ENCODE measurements around the gene DYNC1H1. TPM values are rescaled to one million over a fixed set of nuclear protein-coding genes. Genes with fewer than 3 reads are reported as not detected.

Gene DYNC1H1
- total and polyA plus RNA-seq, 3 donors from 2014 or later = 313 to 691 (median 538) TPM

DNA sequence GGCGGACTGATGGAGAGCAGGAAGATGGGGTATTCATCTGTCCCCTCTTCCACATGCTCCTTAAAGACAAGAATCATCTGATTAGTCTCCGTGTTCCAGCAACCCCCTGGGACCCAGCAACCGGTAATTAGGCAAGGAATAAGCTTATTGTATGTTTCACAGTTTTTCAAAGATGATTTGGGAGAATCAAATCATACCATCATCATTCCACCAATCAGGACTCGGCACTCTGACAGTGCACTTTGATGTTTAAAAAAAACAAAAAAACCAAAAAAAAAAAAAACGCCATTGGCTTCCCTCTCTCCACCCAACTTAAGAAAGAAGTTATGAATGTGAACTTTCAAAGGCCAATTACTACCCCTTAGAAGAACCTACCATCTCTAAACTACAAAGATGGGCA is 1.3 kb upstream of the DYNC1H1 start:
- H3K27ac ChIP-seq = peak overlapping the region in 1 of 2 donors; percentile 47

DNA sequence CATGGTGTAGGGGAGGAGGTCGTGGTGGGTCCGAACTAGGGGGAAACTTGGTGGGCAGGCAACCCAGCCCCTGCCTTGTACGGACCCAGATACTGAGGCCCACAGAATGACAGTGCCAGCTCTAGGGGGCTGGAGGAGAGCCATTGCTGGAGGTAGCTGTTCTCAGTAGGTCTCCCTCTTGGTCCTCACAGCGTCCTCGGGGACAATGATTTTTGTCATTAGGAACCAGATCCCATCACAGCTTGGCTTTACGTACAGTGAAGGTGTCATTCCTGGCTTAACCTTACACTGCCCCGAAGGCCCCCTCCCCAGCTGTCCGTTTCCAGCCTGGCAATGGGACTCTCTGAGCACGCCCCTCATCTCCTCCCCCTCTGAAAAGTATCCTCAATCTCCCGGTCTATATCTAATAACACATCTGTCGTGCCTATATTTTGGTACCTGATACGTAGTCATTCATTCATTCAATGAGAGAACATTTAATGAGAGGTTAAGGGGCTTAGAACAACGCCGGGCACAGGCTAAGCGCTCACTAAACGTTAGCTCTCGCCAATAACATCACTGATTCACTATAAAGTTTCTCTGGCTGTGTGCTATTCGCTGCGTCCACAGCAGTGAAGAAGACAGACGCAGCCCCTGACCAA is 597 bp upstream of the DYNC1H1 start:
- WGBS, 2 donors = 33 to 37% methylated on average over 20 of the region's 20 CpGs
- intact Hi-C loops (cut with DNase I; ENCODE audit: low total_unique reads) = loop anchor here (10.0 kb wide), 1 partner anchor 199 kb away; the partner anchor contains the start of gene PPP2R5C
- Histone ChIP-seq H3K4me1 (peaks cover 25% of the 10 kb centered on the region), H3K9me3 (no peaks in the 10 kb centered on the region), H3K27ac (peak overlapping the region; percentile 21 to 96), H3K36me3 (ENCODE audit: low read depth, missing control alignments) (no peaks in the 10 kb centered on the region), H3K27me3 (no peaks in the 10 kb centered on the region), H3K4me3 (peak overlapping the region; percentile 94 to 99)
- no peak for DNase-seq
- TF ChIP-seq, protein P1, sequence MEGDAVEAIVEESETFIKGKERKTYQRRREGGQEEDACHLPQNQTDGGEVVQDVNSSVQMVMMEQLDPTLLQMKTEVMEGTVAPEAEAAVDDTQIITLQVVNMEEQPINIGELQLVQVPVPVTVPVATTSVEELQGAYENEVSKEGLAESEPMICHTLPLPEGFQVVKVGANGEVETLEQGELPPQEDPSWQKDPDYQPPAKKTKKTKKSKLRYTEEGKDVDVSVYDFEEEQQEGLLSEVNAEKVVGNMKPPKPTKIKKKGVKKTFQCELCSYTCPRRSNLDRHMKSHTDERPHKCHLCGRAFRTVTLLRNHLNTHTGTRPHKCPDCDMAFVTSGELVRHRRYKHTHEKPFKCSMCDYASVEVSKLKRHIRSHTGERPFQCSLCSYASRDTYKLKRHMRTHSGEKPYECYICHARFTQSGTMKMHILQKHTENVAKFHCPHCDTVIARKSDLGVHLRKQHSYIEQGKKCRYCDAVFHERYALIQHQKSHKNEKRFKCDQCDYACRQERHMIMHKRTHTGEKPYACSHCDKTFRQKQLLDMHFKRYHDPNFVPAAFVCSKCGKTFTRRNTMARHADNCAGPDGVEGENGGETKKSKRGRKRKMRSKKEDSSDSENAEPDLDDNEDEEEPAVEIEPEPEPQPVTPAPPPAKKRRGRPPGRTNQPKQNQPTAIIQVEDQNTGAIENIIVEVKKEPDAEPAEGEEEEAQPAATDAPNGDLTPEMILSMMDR (IDR thresholded peaks at IDR 0.05) = no peak
- no peak for TF ChIP-seq POLR2A (IDR thresholded peaks at IDR 0.05)

More for the DNA sequence above, 1.3 kb upstream of the DYNC1H1 start:
- intact Hi-C loops (cut with DNase I; ENCODE audit: low total_unique reads) = loop anchor here (10.0 kb wide), 1 partner anchor 198 kb away; the partner anchor contains the start of gene PPP2R5C
- no peak for DNase-seq
- H3K36me3 ChIP-seq (ENCODE audit: low read depth, missing control alignments) = no peaks in the 10 kb centered on the region
- 68 to 92% methylated on average over 5 of the region's 5 CpGs for WGBS, 2 donors
- TF ChIP-seq POLR2A (IDR thresholded peaks at IDR 0.05) = no peak
- TF ChIP-seq, protein P1 (IDR thresholded peaks at IDR 0.05) = no peak
- H3K9me3 ChIP-seq = no peaks in the 10 kb centered on the region
- peaks cover 25% of the 10 kb centered on the region for H3K4me1 ChIP-seq
- H3K4me3 ChIP-seq = no peak overlapping the region
- no peaks in the 10 kb centered on the region for H3K27me3 ChIP-seq

DNA sequence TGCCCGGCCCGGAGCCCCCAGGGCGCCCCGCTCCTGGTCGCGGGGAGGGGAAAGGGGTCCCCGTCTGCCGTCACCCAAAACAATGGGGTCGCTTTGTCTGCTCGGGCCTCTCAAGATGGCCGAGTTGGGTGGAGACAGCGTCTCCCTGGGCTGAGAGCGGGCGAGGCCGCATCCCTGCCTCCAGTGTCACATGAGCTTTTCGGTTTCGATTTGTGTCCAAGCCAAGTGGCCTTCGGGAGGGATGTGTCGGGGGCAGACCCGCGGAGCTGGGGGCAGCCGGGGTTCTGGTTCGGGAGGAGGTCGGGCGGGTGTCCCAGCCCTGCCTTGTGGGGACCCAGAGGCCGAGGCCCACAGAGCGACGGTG is 790 bp downstream of the DYNC1H1 start:
- Histone ChIP-seq H3K4me1 (peaks cover 25% of the 10 kb centered on the region), H3K36me3 (ENCODE audit: low read depth, missing control alignments) (no peaks in the 10 kb centered on the region), H3K27ac (peak overlapping the region; percentile 91 to 96), H3K27me3 (no peaks in the 10 kb centered on the region), H3K4me3 (peak overlapping the region; percentile 94 to 99), H3K9me3 (no peaks in the 10 kb centered on the region)
- 0 to 1% methylated on average over 20 to 26 of the region's 28 CpGs for WGBS, 2 donors
- intact Hi-C loops (cut with DNase I; ENCODE audit: low total_unique reads) = loop anchor here (10.0 kb wide), 1 partner anchor 200 kb away; the partner anchor contains the start of gene PPP2R5C
- TF ChIP-seq POLR2A (IDR thresholded peaks at IDR 0.05) = no peak
- TF ChIP-seq, protein P1 (IDR thresholded peaks at IDR 0.05) = no peak
- peak; percentile 78 for DNase-seq

DNA sequence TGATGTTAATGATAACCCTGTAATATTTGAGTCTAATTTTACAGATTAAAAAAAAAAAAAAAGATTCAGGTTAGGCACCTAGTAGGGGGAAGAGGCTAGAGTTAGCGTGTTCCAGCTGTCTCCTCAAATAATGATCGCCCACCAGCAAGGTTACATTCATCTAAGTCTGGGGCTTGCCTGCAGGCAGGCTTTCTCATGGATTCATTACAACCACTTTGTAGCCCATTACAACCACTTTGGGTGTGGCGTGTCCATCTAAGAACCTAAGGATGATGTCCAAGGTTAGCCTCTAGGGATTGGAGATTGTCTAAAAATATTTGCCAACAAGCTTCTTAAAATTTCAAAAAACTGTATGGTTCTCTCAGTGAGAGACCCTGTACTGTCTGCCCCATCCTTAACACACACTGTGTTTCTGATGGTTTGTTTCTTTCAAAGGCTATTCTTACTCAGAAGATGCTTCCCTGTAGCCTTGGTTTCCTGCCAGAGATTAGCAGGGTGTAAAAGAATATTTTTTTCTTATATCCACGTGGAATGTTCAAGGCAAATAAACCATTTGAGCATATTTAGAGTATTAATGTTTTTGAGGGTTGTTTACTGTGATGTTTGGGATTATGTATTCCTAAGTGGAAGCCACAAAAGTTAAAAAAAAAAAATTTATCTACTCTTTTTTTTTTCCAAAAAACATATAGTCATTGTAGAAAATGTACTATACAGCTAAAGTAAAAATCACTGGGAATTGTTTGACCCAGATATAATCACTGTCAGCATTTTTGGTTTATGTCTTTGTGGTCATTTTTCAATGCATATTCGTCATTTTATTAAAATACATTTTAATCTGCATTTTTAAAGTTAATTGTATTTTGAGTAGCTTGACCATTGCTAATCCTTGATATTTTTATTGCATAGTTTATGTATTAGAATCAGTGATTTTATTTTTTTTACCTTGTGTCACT is 1.7 kb downstream of the DYNC1H1 start:
- Histone ChIP-seq H3K36me3 (ENCODE audit: low read depth, missing control alignments) (no peaks in the 10 kb centered on the region), H3K4me1 (peaks cover 25% of the 10 kb centered on the region), H3K27me3 (no peaks in the 10 kb centered on the region), H3K27ac (peak overlapping the region; percentile 91 to 96), H3K4me3 (peak overlapping the region in 1 of 2 donors; percentile 94), H3K9me3 (no peaks in the 10 kb centered on the region)
- intact Hi-C loops (cut with DNase I; ENCODE audit: low total_unique reads) = loop anchor here (10.0 kb wide), 1 partner anchor 201 kb away; the partner anchor contains the start of gene PPP2R5C
- DNase-seq = no peak
- WGBS, 2 donors = 26 to 27% methylated on average over 5 of the region's 5 CpGs
- TF ChIP-seq, protein P1 (IDR thresholded peaks at IDR 0.05) = no peak
